Activated T-cell treated with anti-CD3 and anti-CD28 coated beads, Interleukin-2, amount 50 U/mL, for 72 hours (primary cell): ENCODE results near the gene STAM. TPM values are rescaled to one million over a fixed set of nuclear protein-coding genes. Genes with fewer than 3 reads are reported as not detected.

Experiments used
- ATAC-seq, 2 donors: fragments of 150-1000 bp; cut with Tn5 transposase; replicated peaks in 1 of 2; 2 replicates each; pipeline ENCODE4 v1.10.0; 2021; ENCODE audit warnings: moderate library complexity in 2 of 2, mild to moderate bottlenecking in 1 of 2
- DNase-seq, 2 donors: peaks; one replicate each; pipeline ENCODE4 v3.0.0; 2021 to 2022; ENCODE audit warnings: mixed read lengths in 1 of 2
- H3K27ac Mint-ChIP-seq: one replicate; pipeline ENCODE4 v1.8.0; 2022; ENCODE audit warnings: mild to moderate bottlenecking, moderate library complexity, mixed read lengths
- H3K27me3 Mint-ChIP-seq: one replicate; pipeline ENCODE4 v1.8.0; 2022; ENCODE audit warnings: low read depth, mixed read lengths
- H3K36me3 Mint-ChIP-seq, 2 donors: one replicate each; pipeline ENCODE4 v1.8.0; 2022; ENCODE audit warnings: mixed read lengths in 2 of 2, mild to moderate bottlenecking in 1 of 2; ENCODE audit not compliant: insufficient read depth in 2 of 2
- H3K4me1 Mint-ChIP-seq: one replicate; pipeline ENCODE4 v1.8.0; 2022; ENCODE audit warnings: low read depth, mixed read lengths
- H3K4me3 Mint-ChIP-seq, 2 donors: one replicate each; pipeline ENCODE4 v1.8.0; 2022; ENCODE audit warnings: mild to moderate bottlenecking in 2 of 2, mixed read lengths in 2 of 2, moderate library complexity in 2 of 2
- H3K9me3 Mint-ChIP-seq, 2 donors: one replicate each; pipeline ENCODE4 v1.8.0; 2022; ENCODE audit warnings: mixed read lengths in 2 of 2
- total RNA-seq, 2 donors: library from RNA; stranded (reverse); gene quantifications; one replicate each; pipeline ENCODE4 v1.2.3, GENCODE V29; 2022

Gene STAM
- total RNA-seq, 2 donors from 2014 or later, result 33.3 to 36.5 TPM

DNA sequence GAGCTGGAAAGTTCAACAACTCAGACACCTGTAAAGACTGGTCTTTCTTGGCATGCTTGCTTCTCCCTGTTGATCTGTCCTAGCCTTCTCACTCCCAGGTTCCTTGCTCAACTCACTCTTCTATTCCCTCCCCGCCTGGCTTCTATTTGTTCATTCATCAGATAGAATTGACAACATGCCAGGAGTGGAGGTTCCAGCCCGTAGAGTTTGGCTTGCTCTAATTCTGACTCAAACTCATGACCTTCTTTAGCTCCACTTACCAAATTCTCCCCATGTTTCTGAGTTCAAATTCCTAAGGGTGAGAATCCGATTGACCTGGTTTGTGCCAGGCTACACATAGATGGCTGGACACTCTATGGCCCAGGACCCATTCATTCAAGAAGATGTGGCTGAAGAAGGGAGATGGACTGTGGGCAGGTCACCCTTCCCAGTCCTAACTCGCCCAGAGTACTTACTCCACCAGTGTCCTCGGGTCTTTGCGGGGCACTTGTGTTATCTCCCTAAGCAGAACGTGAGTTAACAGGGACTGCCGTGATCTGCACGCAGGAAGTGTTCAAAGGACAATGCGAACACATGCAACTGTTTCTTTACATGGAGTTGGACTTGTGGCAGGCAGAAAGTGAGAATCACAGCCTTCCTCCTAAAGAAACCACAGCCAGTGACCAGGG lies 104.1 kb downstream of the STAM start:
- Mint-ChIP-seq H3K27ac (no peak overlapping the region), H3K4me3 (no peak overlapping the region), H3K27me3 (no peaks in the 10 kb centered on the region), H3K9me3 (no peaks in the 10 kb centered on the region), H3K4me1 (peaks cover 9% of the 10 kb centered on the region), H3K36me3 (no peaks in the 10 kb centered on the region)
- no peak for DNase-seq
- no peak for ATAC-seq

DNA sequence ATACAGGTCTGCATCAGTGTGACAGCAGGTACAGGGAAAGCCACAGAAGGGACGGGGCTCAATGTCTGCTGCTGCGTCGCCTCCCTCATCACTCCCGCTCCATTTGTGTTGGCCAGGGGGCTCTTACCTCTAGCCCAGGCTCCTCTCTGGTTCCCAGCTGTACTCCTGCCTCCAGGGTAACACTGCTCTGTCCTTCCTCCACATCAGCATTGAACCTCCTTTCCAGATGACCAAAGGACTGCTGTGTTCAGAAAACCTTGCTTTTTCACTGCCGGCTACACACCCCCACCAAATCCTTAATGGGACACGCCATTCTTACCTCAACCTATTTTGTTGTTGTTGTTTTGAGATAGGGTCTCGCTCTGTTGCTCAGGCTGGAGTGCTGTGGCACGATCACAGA lies 105.9 kb downstream of the STAM start:
- no peaks in the 10 kb centered on the region for H3K9me3 Mint-ChIP-seq
- H3K36me3 Mint-ChIP-seq, result no peaks in the 10 kb centered on the region
- ATAC-seq (no peak), DNase-seq (no peak)
- H3K4me3 Mint-ChIP-seq, result no peak overlapping the region
- H3K27ac Mint-ChIP-seq, result no peak overlapping the region
- H3K27me3 Mint-ChIP-seq, result no peaks in the 10 kb centered on the region
- no peaks in the 10 kb centered on the region for H3K4me1 Mint-ChIP-seq

DNA sequence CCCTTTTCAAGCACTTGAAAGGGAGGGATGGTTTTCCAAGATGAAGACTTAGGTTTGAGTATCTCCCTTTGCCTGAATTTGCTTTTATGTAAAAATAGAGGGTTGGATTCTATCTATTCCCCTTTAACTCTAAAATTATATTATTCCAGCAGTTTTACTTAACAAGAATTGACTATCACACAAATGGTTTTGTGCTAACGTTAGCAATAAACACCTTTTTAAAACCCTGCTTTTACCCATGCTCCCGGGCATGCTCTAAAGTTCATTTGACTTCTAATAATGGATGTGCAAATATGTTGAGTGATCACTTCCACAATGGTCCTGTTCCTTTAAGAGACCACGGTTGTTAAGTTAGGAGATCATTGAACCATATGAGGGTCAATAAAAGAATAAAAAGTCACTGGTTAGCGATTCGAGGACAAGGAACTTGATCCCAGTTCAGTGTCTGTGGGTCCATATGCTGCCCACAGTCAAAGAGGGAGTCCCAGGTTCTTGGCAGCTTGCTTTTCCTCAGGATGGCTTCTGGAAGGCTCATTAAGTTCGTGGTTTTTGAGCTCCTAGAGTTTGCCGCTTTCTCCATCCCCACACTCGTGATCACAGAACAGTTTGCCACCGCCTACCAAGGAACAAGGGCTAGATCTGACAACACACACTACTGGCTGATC lies 108.0 kb downstream of the STAM start, which contains the start of gene TMEM236:
Gene TMEM236, plus strand, starts transcription at position 421 of the 665 bp plus-strand sequence. Its CDS starts 95 bp downstream, at position 516.
- Mint-ChIP-seq H3K36me3 (no peaks in the 10 kb centered on the region), H3K4me1 (peaks cover 8% of the 10 kb centered on the region), H3K27ac (peak within 1 kb of the TSS; percentile 15), H3K9me3 (no peaks in the 10 kb centered on the region), H3K4me3 (no peak within 1 kb of the TSS), H3K27me3 (no peaks in the 10 kb centered on the region)
- DNase-seq, result no peak
- no peak for ATAC-seq

DNA sequence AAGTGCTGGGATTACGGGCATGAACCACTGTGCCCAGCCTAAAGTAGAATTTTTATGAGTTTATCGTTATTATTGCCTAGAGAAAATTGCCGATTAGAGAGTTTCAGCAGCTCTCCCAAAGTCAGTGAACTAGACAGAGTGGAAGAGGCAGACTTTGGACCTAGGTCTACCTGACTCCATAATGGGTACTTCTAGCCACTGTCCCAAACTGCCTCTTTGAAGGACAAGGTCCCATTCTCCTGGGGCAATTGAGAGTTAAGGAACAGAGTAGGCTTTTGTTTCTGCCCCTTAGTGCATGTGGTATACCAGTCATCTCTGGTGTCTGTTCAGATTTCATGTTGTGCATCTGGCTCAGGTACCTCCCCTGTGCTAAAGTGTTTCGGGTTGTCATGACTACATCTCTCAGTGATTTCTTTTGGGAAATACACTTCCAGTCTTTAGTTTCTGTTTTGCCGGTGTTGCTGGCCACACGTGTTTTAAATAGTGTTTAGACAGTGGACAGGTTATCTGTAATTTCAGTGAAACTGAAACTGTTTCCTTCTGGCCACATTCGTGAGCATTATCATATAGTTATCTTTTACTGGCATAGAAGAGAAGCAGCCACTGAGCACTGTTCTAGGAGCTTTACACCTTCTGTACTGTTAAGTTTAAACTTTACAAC lies 112.7 kb downstream of the STAM start:
- Mint-ChIP-seq H3K27ac (no peak overlapping the region), H3K4me3 (peak overlapping the region in 1 of 2 donors; percentile 15), H3K9me3 (no peaks in the 10 kb centered on the region), H3K27me3 (no peaks in the 10 kb centered on the region), H3K4me1 (peaks cover 9% of the 10 kb centered on the region), H3K36me3 (no peaks in the 10 kb centered on the region)
- DNase-seq, result no peak
- ATAC-seq, result peak; percentile 51 to 66

DNA sequence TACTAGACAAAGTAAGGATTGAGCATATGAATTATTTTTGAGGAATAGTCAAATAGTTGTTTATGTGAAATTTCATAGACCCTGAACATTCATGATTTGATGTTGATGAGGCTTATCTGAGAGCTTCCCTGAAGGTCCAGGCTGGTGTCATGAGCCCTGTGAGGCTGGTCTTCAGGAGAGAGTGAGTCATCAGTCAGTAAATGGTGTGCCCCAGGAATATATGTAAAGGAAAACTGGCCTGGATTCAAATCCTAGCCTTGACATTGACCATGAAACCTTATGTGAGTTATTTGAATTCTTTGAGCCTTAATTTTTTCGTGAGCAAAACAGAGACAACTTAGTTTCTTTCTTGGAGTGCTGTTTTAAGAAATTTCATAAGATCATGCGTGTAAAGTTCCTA lies 114.2 kb downstream of the STAM start:
- Mint-ChIP-seq H3K9me3 (no peaks in the 10 kb centered on the region), H3K36me3 (no peaks in the 10 kb centered on the region), H3K27me3 (no peaks in the 10 kb centered on the region), H3K27ac (no peak overlapping the region), H3K4me1 (peaks cover 9% of the 10 kb centered on the region), H3K4me3 (no peak overlapping the region)
- ATAC-seq, result no peak
- DNase-seq, result no peak

DNA sequence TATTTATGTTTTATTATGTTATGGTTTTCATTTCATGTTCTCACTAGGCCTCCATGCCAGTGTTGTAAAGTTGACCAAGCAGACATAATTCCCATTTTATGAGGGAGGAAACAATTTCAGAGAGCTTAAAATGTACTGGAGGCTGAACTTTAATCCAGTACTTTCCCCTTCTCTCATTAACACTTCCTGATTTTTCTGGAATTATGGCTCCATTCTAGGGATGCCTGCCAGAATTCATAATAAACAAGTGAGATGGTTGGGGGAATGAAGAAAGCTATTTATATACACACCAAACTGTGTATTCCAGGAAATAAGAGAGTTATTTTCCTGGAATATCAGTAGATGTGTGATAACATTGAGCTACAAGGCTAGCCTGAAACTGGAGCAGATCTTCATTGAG lies 114.9 kb downstream of the STAM start:
- Mint-ChIP-seq H3K27me3 (no peaks in the 10 kb centered on the region), H3K36me3 (no peaks in the 10 kb centered on the region), H3K4me1 (peaks cover 9% of the 10 kb centered on the region), H3K9me3 (no peaks in the 10 kb centered on the region), H3K4me3 (no peak overlapping the region), H3K27ac (no peak overlapping the region)
- no peak for DNase-seq
- ATAC-seq, result no peak

DNA sequence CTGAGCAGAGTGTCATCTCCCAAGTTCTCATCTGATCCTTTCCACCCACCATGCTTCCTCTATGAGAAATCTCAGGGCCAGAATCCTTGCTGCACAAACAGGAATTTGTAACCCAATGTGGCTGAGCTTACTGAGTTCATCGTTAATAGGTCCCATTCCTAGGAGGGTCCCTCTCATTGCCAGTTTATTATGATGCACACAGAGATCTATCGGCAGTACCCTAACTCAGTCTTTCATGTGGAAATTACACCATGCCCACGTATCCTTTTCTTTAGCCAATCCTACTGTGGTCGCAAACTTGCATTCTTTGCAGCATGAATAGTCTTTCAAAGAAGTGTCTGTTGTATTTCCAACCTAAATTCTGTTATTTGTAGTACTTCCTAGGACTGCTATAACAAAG lies 120.2 kb downstream of the STAM start:
- Mint-ChIP-seq H3K9me3 (no peaks in the 10 kb centered on the region), H3K4me3 (no peak overlapping the region), H3K27me3 (no peaks in the 10 kb centered on the region), H3K27ac (no peak overlapping the region), H3K4me1 (no peaks in the 10 kb centered on the region), H3K36me3 (no peaks in the 10 kb centered on the region)
- DNase-seq (no peak), ATAC-seq (no peak)

DNA sequence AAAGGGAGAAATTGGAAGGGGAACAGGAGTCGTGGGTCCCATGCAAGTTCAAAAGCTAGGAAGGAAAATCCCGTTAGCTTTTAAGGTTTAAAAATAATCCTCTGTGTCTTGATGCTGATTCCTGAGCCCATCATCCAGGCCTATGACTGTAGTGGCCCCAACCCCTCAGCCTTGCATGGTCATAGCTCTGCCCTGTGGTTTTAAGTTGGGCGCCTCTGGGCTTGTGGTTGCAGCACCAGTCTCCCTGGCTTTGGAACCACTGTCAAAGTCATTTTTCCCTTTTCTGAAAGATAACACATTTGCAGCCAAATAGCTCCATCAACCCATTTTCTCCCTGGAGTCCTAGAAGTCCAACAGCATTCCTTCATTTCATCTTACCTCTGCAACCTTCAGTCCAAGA lies 121.7 kb downstream of the STAM start:
- DNase-seq (no peak), ATAC-seq (no peak)
- Mint-ChIP-seq H3K9me3 (no peaks in the 10 kb centered on the region), H3K4me3 (no peak overlapping the region), H3K4me1 (no peaks in the 10 kb centered on the region), H3K27me3 (no peaks in the 10 kb centered on the region), H3K27ac (no peak overlapping the region), H3K36me3 (no peaks in the 10 kb centered on the region)

Other genes starting within 250 kb of the STAM start
- gene ST8SIA6, start 189.6 kb upstream of the STAM start, total RNA-seq, result under 1 TPM in 1 of 2 donors, not detected in 1; 0.30 TPM
- gene HACD1, start 26.8 kb upstream of the STAM start, total RNA-seq, result 1 to 10 TPM; 4.2 to 5.4 TPM
- gene TMEM236, start 108.0 kb downstream of the STAM start, total RNA-seq, result under 1 TPM; 0.58 to 0.65 TPM
- under 1 TPM; 0.05 to 0.14 TPM for gene MRC1, start 165.2 kb downstream of the STAM start, total RNA-seq